ENCODE results near the gene STAG1. TPM values are rescaled to one million over a fixed set of nuclear protein-coding genes. Genes with fewer than 3 reads are reported as not detected.

Gene STAG1
- total RNA-seq, 2 donors from 2014 or later = 26.8 to 29.8 TPM

GRCh38 chr3:136404056-136404455, 348.1 kb downstream of the STAG1 start:
- Mint-ChIP-seq H3K4me3 (no peak overlapping the region), H3K27me3 (ENCODE audit: insufficient read depth) (no peaks in the 10 kb centered on the region), H3K9me3 (no peaks in the 10 kb centered on the region), H3K36me3 (ENCODE audit: low read depth) (peaks cover 8% of the 10 kb centered on the region), H3K4me1 (peaks cover 9% of the 10 kb centered on the region), H3K27ac (no peak overlapping the region)
- no peak overlapping the region for H3K4me3 ChIP-seq (ENCODE audit: low read length)
- H3K4me1 ChIP-seq (ENCODE audit: control insufficient read depth, insufficient read depth, low read length) = no peaks in the 10 kb centered on the region
- TF ChIP-seq CTCF (conservative IDR thresholded peaks at IDR 0.05) = no peak
- H3K36me3 ChIP-seq (ENCODE audit: control insufficient read depth, insufficient read depth, low read length) = peaks cover 5% of the 10 kb centered on the region
- H3K27me3 ChIP-seq (ENCODE audit: control insufficient read depth, insufficient read depth, low read length, poor library complexity, severe bottlenecking) = no peaks in the 10 kb centered on the region
- no peaks in the 10 kb centered on the region for H3K9me3 ChIP-seq (ENCODE audit: control insufficient read depth, low read length)
- H3K27ac ChIP-seq (ENCODE audit: low read depth, low read length) = no peak overlapping the region
- no peak overlapping the region for H3K9ac ChIP-seq (ENCODE audit: extremely low read depth, low read length, poor library complexity, severe bottlenecking)
- WGBS, 2 experiments (ENCODE audit: insufficient coverage in 1 of 2, insufficient read length in 1 of 2) = 80 to 100% methylated on average over 1 to 2 of the region's 2 CpGs
- DNase-seq = no peak

- H3K9me3 Mint-ChIP-seq = no peaks in the 10 kb centered on the region
- no peak for TF ChIP-seq CTCF (conservative IDR thresholded peaks at IDR 0.05)
- no peak overlapping the region for H3K27ac Mint-ChIP-seq
- Histone ChIP-seq H3K36me3 (ENCODE audit: control insufficient read depth, insufficient read depth, low read length) (peaks cover 8% of the 10 kb centered on the region), H3K9ac (ENCODE audit: extremely low read depth, low read length, poor library complexity, severe bottlenecking) (no peak overlapping the region), H3K4me1 (ENCODE audit: control insufficient read depth, insufficient read depth, low read length) (no peaks in the 10 kb centered on the region), H3K27me3 (ENCODE audit: control insufficient read depth, insufficient read depth, low read length, poor library complexity, severe bottlenecking) (no peaks in the 10 kb centered on the region), H3K9me3 (ENCODE audit: control insufficient read depth, low read length) (no peaks in the 10 kb centered on the region), H3K27ac (ENCODE audit: low read depth, low read length) (no peak overlapping the region), H3K4me3 (ENCODE audit: low read length) (no peak overlapping the region)
- DNase-seq = no peak
- H3K36me3 Mint-ChIP-seq (ENCODE audit: low read depth) = peaks cover 18% of the 10 kb centered on the region
- no peaks in the 10 kb centered on the region for H3K4me1 Mint-ChIP-seq
- H3K4me3 Mint-ChIP-seq = no peak overlapping the region
- no peaks in the 10 kb centered on the region for H3K27me3 Mint-ChIP-seq (ENCODE audit: insufficient read depth)
Measured at GRCh38 chr3:136396916-136397315, 355.3 kb downstream of the STAG1 start.

GRCh38 chr3:136390574-136390973, 361.6 kb downstream of the STAG1 start:
- no peak for DNase-seq
- H3K4me1 ChIP-seq (ENCODE audit: control insufficient read depth, insufficient read depth, low read length) = no peaks in the 10 kb centered on the region
- WGBS, 2 experiments (ENCODE audit: insufficient coverage in 1 of 2, insufficient read length in 1 of 2) = 87 to 100% methylated on average over 1 to 3 of the region's 3 CpGs
- Mint-ChIP-seq H3K36me3 (ENCODE audit: low read depth) (peaks cover 9% of the 10 kb centered on the region), H3K4me3 (no peak overlapping the region), H3K4me1 (peaks cover 7% of the 10 kb centered on the region), H3K9me3 (peaks cover 3% of the 10 kb centered on the region), H3K27ac (no peak overlapping the region), H3K27me3 (ENCODE audit: insufficient read depth) (no peaks in the 10 kb centered on the region)
- no peaks in the 10 kb centered on the region for H3K27me3 ChIP-seq (ENCODE audit: control insufficient read depth, insufficient read depth, low read length, poor library complexity, severe bottlenecking)
- TF ChIP-seq CTCF (conservative IDR thresholded peaks at IDR 0.05) = no peak
- H3K36me3 ChIP-seq (ENCODE audit: control insufficient read depth, insufficient read depth, low read length) = peaks cover 8% of the 10 kb centered on the region
- no peaks in the 10 kb centered on the region for H3K9me3 ChIP-seq (ENCODE audit: control insufficient read depth, low read length)
- no peak overlapping the region for H3K27ac ChIP-seq (ENCODE audit: low read depth, low read length)
- H3K4me3 ChIP-seq (ENCODE audit: low read length) = no peak overlapping the region
- H3K9ac ChIP-seq (ENCODE audit: extremely low read depth, low read length, poor library complexity, severe bottlenecking) = no peak overlapping the region

All from endodermal cell (in vitro differentiated cells).